Astrocyte (in vitro differentiated cells and primary cell): Measurements from ENCODE around the gene DYRK3. TPM values are rescaled to one million over a fixed set of nuclear protein-coding genes. Genes with fewer than 3 reads are reported as not detected.

ENCODE experiments used
- DNase-seq: peaks from one replicate; pipeline ENCODE4 v3.0.0-alpha.2; 2010; ENCODE audit warnings: low read depth
- FAIRE-seq: peaks from 2 replicates; lab custom pipeline; 2011; peaks lifted over from hg19 to GRCh38; lab: Jason Lieb, UNC
- H2AFZ ChIP-seq: 2 replicates; pipeline ENCODE4 v1.6.0; 2012; ENCODE audit warnings: low read depth, low read length, inconsistent platforms
- H3K27ac ChIP-seq: 2 replicates; pipeline ENCODE4 v1.5.1; 2011; ENCODE audit warnings: low read depth, low read length, inconsistent platforms
- H3K27me3 ChIP-seq: 2 replicates; pipeline ENCODE4 v1.6.0; 2011; ENCODE audit warnings: low read length, inconsistent platforms; ENCODE audit not compliant: insufficient read depth
- H3K36me3 ChIP-seq: 2 replicates; pipeline ENCODE4 v1.5.1; 2011; ENCODE audit warnings: low read length, inconsistent platforms; ENCODE audit not compliant: insufficient read depth
- H3K4me1 ChIP-seq: 2 replicates; pipeline ENCODE4 v1.5.1; 2011; ENCODE audit warnings: low read length, inconsistent platforms; ENCODE audit not compliant: insufficient read depth
- H3K4me2 ChIP-seq: 2 replicates; pipeline ENCODE4 v1.6.0; 2012; ENCODE audit warnings: low read length, inconsistent platforms
- H3K4me3 ChIP-seq: 2 replicates; pipeline ENCODE4 v1.5.1; 2011; ENCODE audit warnings: low read depth, mild to moderate bottlenecking, low read length, inconsistent platforms; ENCODE audit not compliant: insufficient read depth
- H3K79me2 ChIP-seq: 2 replicates; pipeline ENCODE4 v1.6.0; 2012; ENCODE audit warnings: mild to moderate bottlenecking, low read length, inconsistent platforms; ENCODE audit not compliant: insufficient read depth
- H3K9ac ChIP-seq: 2 replicates; pipeline ENCODE4 v1.6.0; 2012; ENCODE audit warnings: mild to moderate bottlenecking, low read length, inconsistent platforms
- H3K9me3 ChIP-seq: 2 replicates; pipeline ENCODE4 v1.5.1; 2012; ENCODE audit warnings: low read depth, mild to moderate bottlenecking, low read length, inconsistent platforms; ENCODE audit not compliant: insufficient read depth
- H4K20me1 ChIP-seq: 2 replicates; pipeline ENCODE4 v1.6.0; 2012; ENCODE audit warnings: low read length, inconsistent platforms; ENCODE audit not compliant: insufficient read depth
- H3K27ac Mint-ChIP-seq: one replicate; pipeline ENCODE4 v1.8.0; 2021; ENCODE audit warnings: mild to moderate bottlenecking, mixed read lengths; ENCODE audit not compliant: unreplicated experiment
- H3K27me3 Mint-ChIP-seq: one replicate; pipeline ENCODE4 v1.8.0; 2021; ENCODE audit warnings: low read depth, mixed read lengths; ENCODE audit not compliant: unreplicated experiment
- H3K36me3 Mint-ChIP-seq: one replicate; pipeline ENCODE4 v1.8.0; 2021; ENCODE audit warnings: low read depth, mixed read lengths; ENCODE audit not compliant: unreplicated experiment
- H3K4me1 Mint-ChIP-seq: one replicate; pipeline ENCODE4 v1.8.0; 2021; ENCODE audit warnings: low read depth, mixed read lengths; ENCODE audit not compliant: unreplicated experiment
- H3K4me3 Mint-ChIP-seq: one replicate; pipeline ENCODE4 v1.8.0; 2021; ENCODE audit warnings: mild to moderate bottlenecking, moderate library complexity, mixed read lengths; ENCODE audit not compliant: unreplicated experiment
- H3K9me3 Mint-ChIP-seq: one replicate; pipeline ENCODE4 v1.8.0; 2021; ENCODE audit warnings: mild to moderate bottlenecking, mixed read lengths; ENCODE audit not compliant: unreplicated experiment
- CTCF ChIP-seq: IDR thresholded peaks from 2 replicates; pipeline ENCODE4 v1.5.1; 2011; ENCODE audit warnings: low read depth, mild to moderate bottlenecking, inconsistent platforms, low read length, moderate library complexity; ENCODE audit not compliant: insufficient read depth
- EZH2 ChIP-seq: IDR thresholded peaks from 2 replicates; pipeline ENCODE4 v1.6.1; 2012; ENCODE audit warnings: mild to moderate bottlenecking, low read length, inconsistent platforms; ENCODE audit not compliant: insufficient read depth
- total RNA-seq: library from RNA; stranded (reverse); gene quantifications from 2 replicates; pipeline ENCODE4 v1.2.1, GENCODE V29; 2021

The DYRK3 gene
- total RNA-seq, 1 donor from 2014 or later = 8.2 TPM

- no peaks in the 10 kb centered on the region for H3K79me2 ChIP-seq
- H2AFZ ChIP-seq = no peak overlapping the region
- no peaks in the 10 kb centered on the region for H3K36me3 ChIP-seq
- H3K27me3 ChIP-seq = peaks cover 18% of the 10 kb centered on the region
- no peak for TF ChIP-seq CTCF
- no peak for TF ChIP-seq EZH2
- H3K4me3 ChIP-seq = no peak overlapping the region
- no peak overlapping the region for H3K27ac Mint-ChIP-seq
- no peaks in the 10 kb centered on the region for H3K4me1 Mint-ChIP-seq
- no peak for DNase-seq
- H3K9me3 ChIP-seq = no peaks in the 10 kb centered on the region
- H3K27ac ChIP-seq = no peak overlapping the region
- H3K4me2 ChIP-seq = no peak overlapping the region
- H3K36me3 Mint-ChIP-seq = no peaks in the 10 kb centered on the region
- H3K4me3 Mint-ChIP-seq = no peak overlapping the region
- H3K4me1 ChIP-seq = peaks cover 4% of the 10 kb centered on the region
- FAIRE-seq = no peak
- no peak overlapping the region for H3K9ac ChIP-seq
- no peaks in the 10 kb centered on the region for H4K20me1 ChIP-seq
- H3K9me3 Mint-ChIP-seq = no peaks in the 10 kb centered on the region
- H3K27me3 Mint-ChIP-seq = peaks cover 35% of the 10 kb centered on the region
Measured at GRCh38 chr1:206668874-206669410, 33.6 kb downstream of the DYRK3 start.

GRCh38 chr1:206672011-206672688 is 36.8 kb downstream of the DYRK3 start:
- Mint-ChIP-seq H3K27me3 (peaks cover 17% of the 10 kb centered on the region), H3K27ac (no peak overlapping the region), H3K4me3 (no peak overlapping the region), H3K9me3 (peaks cover 1% of the 10 kb centered on the region), H3K4me1 (peaks cover 13% of the 10 kb centered on the region), H3K36me3 (peaks cover 2% of the 10 kb centered on the region)
- TF ChIP-seq EZH2 (no peak), CTCF (no peak)
- H3K4me3 ChIP-seq = no peak overlapping the region
- no peaks in the 10 kb centered on the region for H3K9me3 ChIP-seq
- H2AFZ ChIP-seq = no peak overlapping the region
- FAIRE-seq (no peak), DNase-seq (no peak)
- no peaks in the 10 kb centered on the region for H4K20me1 ChIP-seq
- no peak overlapping the region for H3K27ac ChIP-seq
- no peak overlapping the region for H3K9ac ChIP-seq
- H3K4me1 ChIP-seq = peaks cover 17% of the 10 kb centered on the region
- H3K79me2 ChIP-seq = no peaks in the 10 kb centered on the region
- no peaks in the 10 kb centered on the region for H3K27me3 ChIP-seq
- H3K36me3 ChIP-seq = no peaks in the 10 kb centered on the region
- H3K4me2 ChIP-seq = no peak overlapping the region
